HG02970 (cell line): ENCODE measurements around the gene PLD4.

Experiments used
- ATAC-seq: cut with Tn5 transposase; IDR thresholded peaks from one replicate; pipeline ENCODE4 v1.9.1; 2021; ENCODE audit warnings: mild to moderate bottlenecking, moderate library complexity, moderate number of reproducible peaks; ENCODE audit not compliant: unreplicated experiment, low FRiP score

The PLD4 gene

DNA sequence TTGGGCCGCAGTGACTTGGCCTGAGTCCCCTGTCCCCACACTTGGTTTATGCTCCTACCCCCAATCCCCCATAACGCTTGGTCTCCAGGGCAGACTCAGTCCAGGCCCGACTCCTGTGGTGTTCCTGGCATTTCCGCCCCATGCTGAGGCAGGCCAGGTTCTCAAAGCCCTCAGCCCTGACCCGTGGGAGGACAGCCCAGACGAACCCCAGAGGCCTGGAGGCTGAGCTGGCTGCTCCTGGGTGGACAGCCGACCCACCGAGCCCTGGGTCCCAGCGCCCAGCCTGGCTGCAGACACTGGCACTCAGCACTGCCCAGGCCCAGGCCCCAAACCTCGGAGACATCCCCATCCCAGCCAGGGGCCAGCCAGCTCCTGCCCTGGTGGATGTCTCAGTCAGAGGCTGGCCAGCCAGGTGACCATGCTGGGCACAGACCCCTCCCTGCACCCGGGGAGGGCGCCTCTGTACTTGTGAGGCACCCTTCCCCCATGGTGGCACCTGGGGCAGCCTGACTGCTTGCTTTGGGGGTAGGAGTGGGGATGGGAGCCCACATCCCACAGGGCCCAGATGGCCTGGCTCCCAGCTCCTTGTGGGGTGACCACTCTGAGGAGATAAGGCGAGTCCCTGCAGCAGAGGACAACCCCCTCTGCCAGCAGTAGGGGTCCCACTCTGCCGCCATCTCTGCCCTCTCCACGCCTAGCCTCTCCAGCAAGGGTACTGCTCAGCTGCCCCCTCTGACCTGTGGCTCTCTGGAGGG is 1.4 kb downstream of the PLD4 start:
- no peak for ATAC-seq

DNA sequence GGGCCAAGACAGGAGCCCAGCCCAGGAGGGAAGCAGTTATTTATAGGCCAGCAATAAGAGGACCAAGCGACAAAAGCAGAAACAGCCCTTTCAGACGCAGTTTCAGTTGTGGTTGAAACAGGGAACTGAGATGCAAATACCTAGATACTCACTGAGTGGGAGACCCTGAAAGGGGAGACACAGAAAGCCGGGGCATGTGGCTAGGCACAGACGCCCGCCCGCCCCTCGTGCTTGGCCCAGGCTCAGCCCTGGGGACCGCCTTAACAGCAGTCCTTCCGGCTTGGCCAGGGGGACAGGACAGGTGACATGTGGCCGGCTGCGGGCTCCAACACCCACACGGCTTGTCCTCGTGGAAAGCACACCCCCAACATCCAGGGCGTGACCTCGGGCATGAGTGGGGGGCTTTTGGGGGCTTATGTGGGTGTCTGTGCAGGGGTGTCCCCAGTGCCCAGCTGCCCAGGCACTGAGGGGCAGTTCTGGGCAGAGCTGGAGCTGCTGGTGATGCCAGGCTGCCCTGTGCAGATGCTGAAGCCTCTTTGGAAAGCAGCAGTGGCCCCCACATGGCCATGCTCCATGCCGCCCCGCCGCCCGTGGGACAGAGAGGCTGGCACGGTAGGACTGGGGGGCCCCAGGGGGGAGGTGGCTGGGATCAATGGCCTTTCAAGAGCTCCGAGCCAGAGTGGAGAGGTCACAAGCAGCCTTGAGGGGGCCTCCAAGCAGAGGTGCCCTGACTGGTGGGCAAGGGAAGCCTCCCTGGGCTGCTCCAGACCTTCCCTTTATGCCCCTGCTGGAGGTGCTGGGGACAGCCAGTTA is 2.1 kb downstream of the PLD4 start:
- peak; percentile 65 for ATAC-seq

DNA sequence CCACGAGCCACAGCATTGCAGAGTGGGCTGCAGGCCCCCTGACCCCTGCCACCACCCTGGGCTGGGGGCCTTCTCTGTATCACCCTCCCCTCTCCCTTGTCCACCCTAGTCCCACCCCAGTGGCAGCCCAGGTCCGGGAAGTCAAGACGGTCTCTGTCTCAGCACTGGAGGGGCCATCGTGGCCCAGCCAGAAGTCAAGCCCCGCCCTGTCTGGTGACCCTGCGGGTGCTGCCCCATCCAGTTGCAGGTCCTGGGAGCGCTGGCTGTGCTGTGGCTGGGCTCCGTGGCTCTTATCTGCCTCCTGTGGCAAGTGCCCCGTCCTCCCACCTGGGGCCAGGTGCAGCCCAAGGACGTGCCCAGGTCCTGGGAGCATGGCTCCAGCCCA is 2.7 kb downstream of the PLD4 start:
- ATAC-seq: no peak

DNA sequence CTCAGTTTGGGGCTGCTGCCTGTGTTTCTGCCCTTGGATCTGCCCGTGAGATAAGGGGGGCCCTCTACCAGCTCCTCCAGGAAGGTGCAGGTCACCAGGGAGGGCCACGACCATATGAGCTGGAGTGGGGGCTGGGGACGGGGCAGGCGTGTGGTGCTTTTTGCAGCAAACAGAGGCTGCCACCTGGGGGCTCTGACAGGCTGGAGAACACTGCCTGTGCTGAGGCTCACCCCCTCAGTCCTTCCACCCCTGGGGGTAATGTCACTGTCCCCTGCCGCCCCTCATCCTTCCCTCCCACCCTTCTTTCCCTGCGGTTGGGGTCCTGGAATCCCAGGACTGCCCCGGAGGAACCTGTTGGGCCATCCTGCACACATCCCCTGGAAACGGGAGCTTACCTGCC is 3.2 kb downstream of the PLD4 start:
- ATAC-seq: no peak

DNA sequence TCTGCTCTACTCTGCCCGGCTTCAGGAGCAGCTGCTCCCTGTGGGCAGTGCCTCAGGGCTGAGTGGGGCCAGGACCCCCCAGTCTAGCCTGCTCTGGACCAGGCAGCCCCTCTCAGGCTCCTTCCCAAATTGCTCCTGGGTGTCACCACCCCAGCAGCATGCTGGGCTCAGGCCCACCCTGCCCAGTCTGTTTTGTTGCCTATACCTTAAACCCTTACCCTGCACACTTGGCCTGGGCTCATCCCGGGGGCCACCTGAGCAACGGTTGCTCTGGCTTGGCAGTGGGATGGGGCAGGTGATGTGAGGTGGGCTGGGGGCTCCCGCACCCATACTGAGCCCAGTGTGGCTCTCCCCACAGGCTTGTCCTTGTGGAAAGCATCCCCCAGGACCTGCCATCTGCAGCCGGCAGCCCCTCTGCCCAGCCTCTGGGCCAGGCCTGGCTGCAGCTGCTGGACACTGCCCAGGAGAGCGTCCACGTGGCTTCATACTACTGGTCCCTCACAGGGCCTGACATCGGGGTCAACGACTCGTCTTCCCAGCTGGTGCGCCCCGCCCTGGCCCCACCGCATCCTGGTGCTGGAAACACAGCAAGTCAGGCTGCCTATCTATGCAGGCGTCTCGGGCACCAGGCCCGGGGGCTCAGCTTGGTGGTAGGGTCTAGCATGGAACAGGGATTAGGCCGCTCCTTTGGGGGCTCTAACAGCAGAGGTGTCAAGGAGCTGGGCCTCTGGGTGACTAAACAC is 3.9 kb downstream of the PLD4 start:
- no peak for ATAC-seq

DNA sequence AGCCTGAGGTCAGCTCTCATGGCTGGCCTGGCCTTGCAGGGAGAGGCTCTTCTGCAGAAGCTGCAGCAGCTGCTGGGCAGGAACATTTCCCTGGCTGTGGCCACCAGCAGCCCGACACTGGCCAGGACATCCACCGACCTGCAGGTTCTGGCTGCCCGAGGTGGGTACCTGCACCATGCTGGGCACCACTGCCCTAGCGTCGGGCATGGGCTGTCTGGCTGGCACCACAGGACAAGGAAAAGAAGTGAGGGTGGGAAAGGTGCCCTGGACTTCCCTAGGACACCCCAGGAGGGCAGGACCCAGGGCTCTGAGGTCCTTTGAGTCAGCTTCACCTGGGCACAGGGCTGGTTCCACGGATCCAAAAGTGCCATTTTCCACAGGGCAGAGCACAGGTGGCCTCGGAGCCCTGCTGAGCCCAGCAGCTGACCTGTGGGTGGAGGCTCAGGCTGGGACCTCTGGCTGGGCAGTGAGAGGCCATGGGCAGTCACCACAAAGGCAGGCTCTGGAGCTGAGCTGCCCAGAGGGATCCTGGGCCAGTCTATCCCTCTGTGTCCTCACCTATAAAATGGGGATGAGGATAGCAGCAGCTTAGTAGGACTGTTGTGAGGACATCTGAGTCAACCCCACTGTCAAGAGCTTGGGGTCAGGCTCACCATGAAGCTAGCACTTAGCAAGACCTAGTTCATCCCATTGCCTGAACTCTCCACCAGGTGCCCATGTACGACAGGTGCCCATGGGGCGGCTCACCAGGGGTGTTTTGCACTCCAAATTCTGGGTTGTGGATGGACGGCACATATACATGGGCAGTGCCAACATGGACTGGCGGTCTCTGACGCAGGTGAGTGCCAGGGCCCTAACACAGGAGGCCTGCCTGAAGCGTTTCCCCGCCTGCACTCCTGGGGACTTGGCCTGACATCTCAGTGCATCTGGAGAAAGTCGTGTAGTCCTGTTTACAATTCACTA is 4.9 kb downstream of the PLD4 start:
- no peak for ATAC-seq

DNA sequence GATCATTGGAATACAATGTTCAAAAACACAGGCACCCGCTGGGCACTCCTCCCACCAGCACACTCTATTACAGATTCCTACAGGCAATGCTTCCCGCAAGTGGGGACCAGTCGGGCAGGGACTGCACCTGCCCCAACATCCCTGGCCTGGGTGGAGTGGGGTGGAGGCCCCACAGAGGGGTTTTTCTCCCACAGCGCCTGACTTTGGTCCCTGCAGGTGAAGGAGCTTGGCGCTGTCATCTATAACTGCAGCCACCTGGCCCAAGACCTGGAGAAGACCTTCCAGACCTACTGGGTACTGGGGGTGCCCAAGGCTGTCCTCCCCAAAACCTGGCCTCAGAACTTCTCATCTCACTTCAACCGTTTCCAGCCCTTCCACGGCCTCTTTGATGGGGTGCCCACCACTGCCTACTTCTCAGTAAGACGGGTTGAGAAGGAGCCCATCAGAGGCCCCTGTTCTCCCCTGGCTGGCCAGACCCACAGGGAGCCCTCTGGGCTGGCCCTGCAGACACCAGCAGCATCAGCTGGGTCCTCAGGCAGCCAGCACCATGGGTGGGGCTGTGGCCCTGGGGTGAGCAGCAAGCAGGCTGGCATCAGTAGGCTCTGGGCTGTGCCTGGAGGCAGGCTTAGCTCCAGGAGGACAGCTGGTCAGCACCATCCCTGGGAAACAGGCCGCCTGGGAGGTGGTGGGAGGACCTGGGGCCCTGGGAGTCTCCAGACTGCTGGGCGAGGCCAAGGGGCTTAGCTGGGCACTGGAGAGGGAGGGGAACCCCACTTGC is 6.0 kb downstream of the PLD4 start:
- no peak for ATAC-seq

DNA sequence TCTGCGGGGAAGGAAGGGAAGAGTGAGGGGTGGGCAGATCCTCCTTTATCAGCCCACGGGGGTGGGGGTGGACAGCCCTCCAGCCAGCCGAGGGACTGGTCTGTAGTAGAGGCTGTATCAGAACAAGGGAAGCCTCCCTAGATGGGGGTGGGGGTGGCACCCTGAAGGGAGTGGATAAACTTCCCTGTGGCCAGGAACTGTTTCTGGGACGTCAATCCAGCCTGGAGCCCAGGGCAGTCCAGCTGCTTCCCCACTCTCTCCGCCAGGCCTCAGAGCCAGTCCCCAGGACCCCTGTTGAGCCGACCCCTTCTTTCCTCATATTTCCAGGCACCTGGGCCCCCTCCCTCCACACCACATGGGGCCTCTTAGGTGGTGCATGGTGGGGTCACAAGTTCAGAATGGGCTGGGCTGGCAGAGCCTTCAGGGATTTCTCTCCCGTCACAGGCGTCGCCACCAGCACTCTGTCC is 6.7 kb downstream of the PLD4 start:
- no peak for ATAC-seq

DNA sequence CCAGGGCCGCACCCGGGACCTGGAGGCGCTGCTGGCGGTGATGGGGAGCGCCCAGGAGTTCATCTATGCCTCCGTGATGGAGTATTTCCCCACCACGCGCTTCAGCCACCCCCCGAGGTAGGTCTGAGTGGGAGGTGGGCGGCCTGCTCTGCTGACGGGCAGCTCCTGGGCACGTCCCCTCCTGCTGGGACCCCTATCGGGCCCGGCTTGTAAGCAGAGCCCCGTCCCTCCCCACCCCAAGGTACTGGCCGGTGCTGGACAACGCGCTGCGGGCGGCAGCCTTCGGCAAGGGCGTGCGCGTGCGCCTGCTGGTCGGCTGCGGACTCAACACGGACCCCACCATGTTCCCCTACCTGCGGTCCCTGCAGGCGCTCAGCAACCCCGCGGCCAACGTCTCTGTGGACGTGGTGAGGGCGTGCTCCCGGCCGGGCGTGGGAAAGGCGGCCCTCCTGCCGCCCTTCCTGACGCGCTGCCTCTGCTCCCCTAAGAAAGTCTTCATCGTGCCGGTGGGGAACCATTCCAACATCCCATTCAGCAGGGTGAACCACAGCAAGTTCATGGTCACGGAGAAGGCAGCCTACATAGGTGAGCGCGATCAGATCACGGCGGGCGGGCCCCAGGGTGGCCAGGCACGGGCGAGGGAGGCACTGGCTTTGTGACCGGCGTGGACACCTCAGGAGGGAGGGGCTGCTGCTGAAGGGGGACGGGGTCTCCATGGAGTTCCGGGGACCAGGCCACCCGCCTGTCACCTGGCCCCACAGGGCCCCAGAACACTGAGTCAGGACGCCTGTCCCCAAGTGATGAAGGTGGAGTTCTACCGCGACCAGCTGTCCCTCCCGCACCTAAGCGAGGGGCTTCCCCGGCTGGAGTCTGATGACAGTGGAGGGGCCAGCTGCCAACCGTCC is 7.3 kb downstream of the PLD4 start:
- no peak for ATAC-seq

DNA sequence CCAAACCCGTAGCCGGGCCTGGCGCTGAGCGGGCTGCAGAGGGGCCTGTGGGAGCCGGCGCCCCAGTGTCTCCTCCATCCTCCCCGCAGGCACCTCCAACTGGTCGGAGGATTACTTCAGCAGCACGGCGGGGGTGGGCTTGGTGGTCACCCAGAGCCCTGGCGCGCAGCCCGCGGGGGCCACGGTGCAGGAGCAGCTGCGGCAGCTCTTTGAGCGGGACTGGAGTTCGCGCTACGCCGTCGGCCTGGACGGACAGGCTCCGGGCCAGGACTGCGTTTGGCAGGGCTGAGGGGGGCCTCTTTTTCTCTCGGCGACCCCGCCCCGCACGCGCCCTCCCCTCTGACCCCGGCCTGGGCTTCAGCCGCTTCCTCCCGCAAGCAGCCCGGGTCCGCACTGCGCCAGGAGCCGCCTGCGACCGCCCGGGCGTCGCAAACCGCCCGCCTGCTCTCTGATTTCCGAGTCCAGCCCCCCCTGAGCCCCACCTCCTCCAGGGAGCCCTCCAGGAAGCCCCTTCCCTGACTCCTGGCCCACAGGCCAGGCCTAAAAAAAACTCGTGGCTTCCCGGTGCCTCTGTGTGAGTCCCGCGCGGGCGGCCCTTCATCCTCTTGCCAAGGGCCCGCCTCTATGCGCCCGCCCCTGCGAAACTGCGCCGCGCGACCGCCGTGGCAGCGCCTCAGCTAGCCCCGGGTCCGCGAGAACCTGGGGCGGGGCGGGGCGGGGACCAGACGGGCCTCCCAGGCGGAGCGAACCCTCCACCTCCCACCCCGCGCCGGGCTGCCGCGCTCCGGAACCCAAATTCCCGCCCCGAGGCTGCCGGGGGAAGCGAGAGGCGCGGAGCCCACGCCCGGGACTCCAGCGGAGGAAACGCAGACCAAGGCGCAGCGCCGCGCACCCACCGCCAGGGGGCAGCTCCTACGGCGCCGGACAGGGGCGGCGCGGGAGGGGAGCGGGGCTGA is 8.3 kb downstream of the PLD4 start:
- no peak for ATAC-seq

DNA sequence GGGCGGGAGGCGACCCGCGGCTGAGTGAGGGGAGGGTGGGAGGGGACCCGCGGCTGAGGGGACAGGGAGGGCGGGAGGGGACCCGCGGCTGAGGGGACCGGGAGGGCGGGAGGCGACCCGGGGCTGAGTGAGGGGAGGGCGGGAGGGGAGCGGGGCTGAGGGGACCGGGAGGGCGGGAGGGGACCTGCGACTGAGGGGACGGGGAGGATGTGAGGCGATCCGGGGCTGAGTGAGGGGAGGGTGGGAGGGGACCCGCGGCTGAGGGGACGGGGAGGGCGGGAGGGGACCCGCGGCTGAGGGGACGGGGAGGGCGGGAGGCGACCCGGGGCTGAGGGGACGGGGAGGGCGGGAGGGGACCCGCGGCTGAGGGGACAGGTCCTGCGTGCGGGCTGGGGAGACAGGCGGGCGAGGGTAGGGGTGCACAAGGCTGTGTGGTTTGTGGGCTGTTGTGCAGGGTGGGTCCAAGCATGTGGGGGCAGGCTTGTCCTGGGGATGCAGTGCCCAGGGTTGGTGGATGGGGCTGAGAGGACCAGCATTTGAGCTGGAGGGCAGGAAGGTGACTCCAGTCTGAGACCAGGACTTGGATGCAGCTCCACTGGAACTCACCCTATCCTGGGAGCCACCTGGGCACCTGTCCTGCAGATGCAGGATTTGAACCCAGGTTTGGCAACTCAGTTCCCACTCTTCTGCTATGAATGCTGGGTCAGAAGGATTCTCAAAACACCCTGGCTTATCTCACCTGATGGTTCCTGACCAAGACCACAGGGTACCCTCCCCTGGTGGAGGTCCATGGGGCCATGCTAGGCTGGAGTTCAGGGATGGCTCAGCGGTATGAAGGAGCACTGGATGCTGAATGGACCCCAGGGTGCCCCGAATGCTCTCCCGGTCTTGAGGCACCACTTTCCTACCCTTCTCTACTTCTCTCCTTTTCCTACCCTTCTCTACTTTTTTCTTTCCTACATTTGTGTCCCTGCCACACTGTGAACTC is 9.4 kb downstream of the PLD4 start:
- ATAC-seq: no peak

DNA sequence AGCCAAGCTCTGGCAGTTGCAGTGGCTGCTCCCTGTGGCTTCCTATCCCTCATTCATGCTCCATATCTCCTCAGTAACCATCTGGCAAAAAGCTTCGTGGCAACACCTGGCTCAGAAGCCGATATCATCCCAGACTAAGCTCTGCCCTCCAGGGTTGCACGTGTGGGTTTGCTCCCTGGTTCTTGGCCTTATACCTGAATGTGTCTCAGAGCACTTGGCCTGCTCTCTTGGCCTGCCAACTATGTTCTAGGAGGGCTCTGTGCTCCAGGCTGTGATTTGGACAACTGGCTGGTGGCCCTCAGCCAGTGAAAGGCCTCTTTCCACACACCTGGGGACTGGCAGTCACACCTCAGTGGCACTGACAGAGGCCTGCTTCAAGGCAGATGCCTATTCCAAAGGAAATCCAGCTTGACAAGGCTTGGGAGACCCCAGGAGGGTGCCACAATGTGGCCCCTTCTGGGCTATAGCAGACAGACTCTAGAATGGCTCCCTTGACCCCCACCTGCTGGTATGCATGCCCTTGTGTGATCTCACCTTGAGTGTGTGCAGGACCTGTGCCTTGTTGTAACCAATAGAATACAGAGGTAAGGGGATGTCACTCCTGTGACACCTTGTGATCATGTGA is 10.5 kb downstream of the PLD4 start:
- no peak for ATAC-seq

DNA sequence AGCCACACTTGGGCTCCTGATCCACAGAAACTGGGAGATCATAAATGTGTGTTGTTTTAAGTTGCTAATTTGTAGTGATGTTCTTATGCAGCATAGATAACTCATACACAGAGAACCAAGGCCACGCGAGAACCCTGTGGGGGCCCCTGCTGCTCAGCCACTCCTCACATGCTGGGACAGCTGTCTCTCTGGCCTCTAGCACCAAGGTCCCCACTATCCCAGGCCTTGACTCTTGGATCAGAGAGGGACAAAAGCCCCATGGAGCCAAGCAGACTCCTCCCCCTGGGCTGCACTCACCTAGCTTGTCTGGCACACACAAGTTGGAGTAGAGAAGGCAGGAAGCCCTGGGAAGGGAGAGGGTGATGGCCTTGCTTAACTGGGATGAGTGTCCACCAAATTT is 11.3 kb downstream of the PLD4 start:
- ATAC-seq: no peak

DNA sequence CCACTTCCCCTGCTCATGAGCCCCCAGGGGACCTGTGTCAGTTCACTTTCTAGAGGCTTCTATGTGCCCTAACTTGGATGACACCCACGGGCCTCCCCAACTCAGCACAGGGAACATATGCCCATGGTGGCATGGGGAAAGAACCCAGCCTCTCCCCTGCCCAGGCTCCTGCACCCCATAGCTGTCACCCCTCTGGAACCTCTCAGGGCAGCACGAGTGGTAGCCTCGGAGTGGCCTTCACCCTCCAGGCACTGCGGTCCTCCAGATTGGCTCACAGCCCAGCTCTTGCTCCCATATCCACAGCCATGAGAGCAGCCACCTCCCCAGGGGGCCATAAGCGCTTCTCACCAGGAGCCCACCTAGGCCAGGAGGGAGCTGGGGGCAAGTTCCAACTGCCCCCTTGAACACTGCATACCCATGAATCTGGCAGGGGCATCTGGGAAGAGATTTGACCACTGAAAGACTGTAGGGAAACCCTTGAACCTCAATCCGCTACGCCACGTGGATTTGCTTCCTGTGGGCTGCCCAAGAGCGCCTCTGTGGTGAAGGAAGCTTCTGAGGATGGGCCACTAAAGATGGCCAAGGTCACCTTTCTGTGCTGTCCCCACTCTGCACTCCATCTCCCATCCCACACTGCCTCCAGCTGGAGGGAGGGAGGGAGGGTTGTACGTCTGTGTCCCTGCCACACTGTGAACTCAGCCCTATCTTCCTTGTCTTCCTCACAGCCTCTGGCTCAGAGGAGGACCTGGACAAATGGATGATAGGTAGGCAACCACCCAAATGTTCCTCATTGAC is 11.9 kb downstream of the PLD4 start:
- ATAC-seq: no peak

DNA sequence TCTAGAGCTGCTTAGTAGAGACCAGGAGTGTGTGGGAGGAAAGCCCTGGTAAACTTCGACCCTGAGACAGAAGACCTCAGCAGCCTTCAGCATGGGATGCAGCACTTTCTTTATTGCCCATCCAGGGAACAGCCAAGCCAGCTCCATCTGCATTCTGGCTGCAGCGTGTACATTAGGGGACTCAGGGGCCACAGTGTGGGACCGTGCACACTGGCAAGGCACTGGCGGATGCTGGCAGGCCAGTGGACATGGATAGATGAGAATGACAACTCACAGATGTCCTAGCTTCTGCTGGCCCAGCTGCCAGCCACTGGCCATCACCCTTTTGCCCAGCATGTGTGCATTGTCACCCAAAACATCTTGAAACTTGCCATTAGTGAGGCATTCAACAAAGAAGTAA is 12.5 kb downstream of the PLD4 start:
- ATAC-seq: no peak
